Fibroblast of villous mesenchyme (primary cell): ENCODE measurements around the gene CNST. TPM values are rescaled to one million over a fixed set of nuclear protein-coding genes. Genes with fewer than 3 reads are reported as not detected.
A peak's percentile ranks its signal among the peaks of the same experiment; 100 is the strongest.

Source experiments
- DNase-seq: peaks from one replicate; pipeline ENCODE4 v3.0.0-alpha.2; 2010; ENCODE audit warnings: low read depth
- H3K4me3 ChIP-seq: 2 replicates; pipeline ENCODE4 v1.5.1; 2011; ENCODE audit warnings: low read depth, mild to moderate bottlenecking, low read length
- total RNA-seq: library from RNA; depleted of rRNA; stranded (reverse); fragments of >200 nt; gene quantifications from 2 replicates; pipeline ENCODE4 v1.2.3, GENCODE V29; 2012
- TF ChIP-seq, protein P1 (sequence below): IDR thresholded peaks from 2 replicates; pipeline ENCODE4 v1.5.1; 2012; ENCODE audit warnings: low read depth, mild to moderate bottlenecking, low read length; ENCODE audit not compliant: insufficient read depth

CNST gene
- total RNA-seq, 1 donor: 44.0 TPM

- H3K4me3 ChIP-seq: no peak overlapping the region
- DNase-seq: no peak
- TF ChIP-seq, protein P1, sequence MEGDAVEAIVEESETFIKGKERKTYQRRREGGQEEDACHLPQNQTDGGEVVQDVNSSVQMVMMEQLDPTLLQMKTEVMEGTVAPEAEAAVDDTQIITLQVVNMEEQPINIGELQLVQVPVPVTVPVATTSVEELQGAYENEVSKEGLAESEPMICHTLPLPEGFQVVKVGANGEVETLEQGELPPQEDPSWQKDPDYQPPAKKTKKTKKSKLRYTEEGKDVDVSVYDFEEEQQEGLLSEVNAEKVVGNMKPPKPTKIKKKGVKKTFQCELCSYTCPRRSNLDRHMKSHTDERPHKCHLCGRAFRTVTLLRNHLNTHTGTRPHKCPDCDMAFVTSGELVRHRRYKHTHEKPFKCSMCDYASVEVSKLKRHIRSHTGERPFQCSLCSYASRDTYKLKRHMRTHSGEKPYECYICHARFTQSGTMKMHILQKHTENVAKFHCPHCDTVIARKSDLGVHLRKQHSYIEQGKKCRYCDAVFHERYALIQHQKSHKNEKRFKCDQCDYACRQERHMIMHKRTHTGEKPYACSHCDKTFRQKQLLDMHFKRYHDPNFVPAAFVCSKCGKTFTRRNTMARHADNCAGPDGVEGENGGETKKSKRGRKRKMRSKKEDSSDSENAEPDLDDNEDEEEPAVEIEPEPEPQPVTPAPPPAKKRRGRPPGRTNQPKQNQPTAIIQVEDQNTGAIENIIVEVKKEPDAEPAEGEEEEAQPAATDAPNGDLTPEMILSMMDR: no peak
Observed at GRCh38 chr1:246591958-246592357, 25.7 kb downstream of the CNST start.

DNA sequence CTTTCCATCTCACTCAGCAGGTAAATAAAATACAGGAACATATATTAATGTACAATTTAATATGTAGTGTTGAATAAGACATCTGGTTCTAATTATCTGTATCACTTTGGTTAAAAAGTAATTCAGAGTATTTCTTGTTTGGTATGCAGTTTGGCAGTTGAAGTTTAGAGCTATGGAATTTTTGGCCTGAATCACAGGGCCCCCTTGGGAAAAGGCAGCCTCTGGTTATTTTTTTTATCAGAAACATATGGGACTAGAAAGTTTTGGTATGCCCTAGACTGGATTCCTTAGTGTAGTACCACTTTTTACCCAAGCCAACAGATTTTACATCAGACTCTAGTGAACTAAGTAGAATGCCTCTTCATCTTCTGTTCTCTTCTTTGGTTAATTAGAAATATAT is 26.4 kb downstream of the CNST start:
- TF ChIP-seq, protein P1: no peak
- DNase-seq: peak; percentile 86
- H3K4me3 ChIP-seq: no peak overlapping the region

DNA sequence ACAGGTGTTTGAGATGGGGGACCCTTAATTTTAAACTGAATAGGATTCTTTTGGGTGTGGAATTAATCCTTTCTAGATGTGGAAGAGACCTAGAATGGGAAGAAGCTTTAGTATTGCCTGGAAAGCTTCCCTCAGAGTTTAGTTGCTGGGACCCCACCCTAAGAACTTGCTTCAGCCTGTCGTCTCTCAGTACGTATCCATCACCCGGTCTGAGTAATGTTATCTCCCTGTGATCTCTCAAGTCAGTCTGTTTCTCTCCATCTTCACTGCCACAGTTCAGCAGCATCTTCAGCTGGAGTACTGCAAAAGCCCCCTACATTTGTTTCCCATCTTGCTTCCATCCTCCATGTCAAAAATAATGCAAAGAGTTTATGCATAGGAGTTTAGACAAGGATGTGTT is 28.9 kb downstream of the CNST start:
- H3K4me3 ChIP-seq: no peak overlapping the region
- no peak for DNase-seq
- TF ChIP-seq, protein P1: no peak

DNA sequence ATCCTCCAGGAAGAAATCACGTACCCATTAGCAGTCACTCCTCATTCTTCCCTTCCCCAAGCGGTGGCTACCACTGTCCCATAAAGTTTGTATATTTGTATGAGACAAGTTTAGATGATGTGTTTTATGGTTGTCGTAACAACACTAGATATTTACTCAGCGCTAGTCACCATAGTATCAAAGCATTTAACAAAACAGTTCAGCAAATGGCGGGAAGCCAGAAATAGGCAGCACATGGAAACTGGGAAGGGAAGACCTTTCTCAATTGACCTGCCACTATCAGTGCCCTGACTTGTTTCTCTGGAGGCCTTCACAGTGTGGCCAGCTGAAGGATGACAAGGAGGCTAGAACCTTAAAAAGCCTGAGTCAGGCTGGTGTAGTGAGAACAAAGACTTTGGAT is 31.1 kb downstream of the CNST start:
- TF ChIP-seq, protein P1: no peak
- DNase-seq: peak; percentile 93
- no peak overlapping the region for H3K4me3 ChIP-seq

DNA sequence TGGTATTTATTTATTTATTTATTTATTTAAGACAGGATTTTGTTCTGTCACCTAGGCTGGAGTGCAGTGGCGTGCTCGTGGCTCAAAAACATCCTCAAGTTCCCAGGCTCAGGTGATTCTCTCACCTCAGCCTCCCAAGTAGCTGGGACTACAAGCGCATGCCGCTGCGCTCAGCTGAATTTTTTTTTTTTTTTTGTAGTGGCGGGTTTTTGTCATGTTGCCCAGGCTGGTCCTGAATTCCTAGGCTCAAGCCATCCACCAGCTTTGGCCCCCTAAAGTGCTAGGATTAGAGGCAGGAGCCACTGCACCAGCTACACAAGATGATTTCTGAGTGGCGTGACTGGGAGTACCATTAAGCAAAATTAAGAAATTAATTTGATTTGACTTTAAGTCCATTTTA is 31.7 kb downstream of the CNST start:
- no peak overlapping the region for H3K4me3 ChIP-seq
- TF ChIP-seq, protein P1: no peak
- no peak for DNase-seq

DNA sequence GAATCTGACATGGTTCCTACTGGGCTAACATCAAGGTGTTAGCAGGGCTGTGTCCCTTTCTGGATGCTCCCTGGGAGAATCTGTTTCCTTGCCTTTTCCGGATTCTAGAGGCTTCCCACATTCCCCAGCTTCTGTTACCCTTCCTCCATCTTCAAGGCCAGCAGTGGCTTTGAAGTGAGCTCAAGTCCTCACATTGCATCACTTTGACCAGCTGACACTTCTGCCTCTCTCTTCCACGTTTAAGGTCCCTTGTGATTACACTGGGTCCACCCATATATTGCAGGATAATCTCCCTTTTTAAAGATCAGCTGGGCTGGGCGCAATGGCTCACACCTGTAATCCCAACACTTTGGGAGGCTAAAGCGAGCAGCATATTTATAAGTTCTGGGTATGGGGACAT is 33.1 kb downstream of the CNST start:
- TF ChIP-seq, protein P1: no peak
- no peak for DNase-seq
- no peak overlapping the region for H3K4me3 ChIP-seq

GRCh38 chr1:246600579-246600978 is 34.3 kb downstream of the CNST start:
- no peak overlapping the region for H3K4me3 ChIP-seq
- no peak for DNase-seq
- TF ChIP-seq, protein P1: no peak
